Endothelial cell of umbilical vein (primary cell): Measurements from ENCODE around the gene RYR3. TPM values are rescaled to one million over a fixed set of nuclear protein-coding genes. Genes with fewer than 3 reads are reported as not detected.

Experiments used
- BruUV-seq: library from RNA; stranded (reverse); fragments of 400-500 nt; replicated peaks from 2 replicates; lab custom pipeline; 2021; lab: Mats Ljungman, UMichigan
- CTCF ChIA-PET: fragments of 300-600, 350-600 bp; sonication (Branson Sonifier 250); formaldehyde crosslinking; loops from one replicate; lab custom pipeline; 2021; ENCODE audit warnings: antibody characterized with exemption, inconsistent platforms; lab: Charles Lee
- POLR2A ChIA-PET: fragments of 300-600, 350-600 bp; sonication (Branson Sonifier 250); formaldehyde crosslinking; loops from one replicate; lab custom pipeline; 2021; ENCODE audit warnings: antibody characterized with exemption, inconsistent platforms; lab: Charles Lee
- DNase-seq: peaks from one replicate; pipeline ENCODE4 v3.0.0-alpha.2; 2011; ENCODE audit warnings: low read depth, low spot score
- FAIRE-seq: peaks from 2 replicates; lab custom pipeline; 2011; peaks lifted over from hg19 to GRCh38; lab: Jason Lieb, UNC
- H2AFZ ChIP-seq: 2 replicates; pipeline ENCODE4 v1.6.0; 2012; ENCODE audit warnings: low read depth, low read length, control low read depth, inconsistent platforms
- H3K27ac ChIP-seq: 2 replicates; pipeline ENCODE4 v1.5.1; 2011; ENCODE audit warnings: low read depth, mild to moderate bottlenecking, control low read depth, low read length, moderate library complexity; ENCODE audit not compliant: insufficient read depth
- H3K27me3 ChIP-seq, 2 experiments: 2 replicates each; pipeline versions ENCODE4 v1.6.0 to v1.6.1; 2011; ENCODE audit warnings: low read length in 2 of 2, mixed read lengths in 1 of 2; ENCODE audit not compliant: control insufficient read depth in 2 of 2, insufficient read depth in 2 of 2
- H3K36me3 ChIP-seq, 2 experiments: 2 replicates in 1 of 2; 3 replicates in 1 of 2; pipeline ENCODE4 v1.5.1; 2011; ENCODE audit warnings: low read length in 2 of 2, mild to moderate bottlenecking in 1 of 2, moderate library complexity in 1 of 2; ENCODE audit not compliant: control insufficient read depth in 2 of 2, insufficient read depth in 2 of 2; ENCODE audit errors: extremely low read depth in 1 of 2
- H3K4me1 ChIP-seq: 3 replicates; pipeline ENCODE4 v1.5.1; 2011; ENCODE audit warnings: mild to moderate bottlenecking, low read length; ENCODE audit not compliant: control insufficient read depth, insufficient read depth; ENCODE audit errors: extremely low read depth
- H3K4me2 ChIP-seq: 2 replicates; pipeline ENCODE4 v1.6.1; 2011; ENCODE audit warnings: low read length, control low read depth, mixed read lengths; ENCODE audit not compliant: insufficient read depth
- H3K4me3 ChIP-seq, 3 experiments: fragments of 200-600 bp in 1 of 3; sonication (generic), shearing (Covaris generic) in 1 of 3; replicated peaks in 1 of 3; 2 replicates each; pipeline ENCODE4 v1.5.1; 2011 to 2016; ENCODE audit warnings: control low read depth in 3 of 3, low read length in 3 of 3, mild to moderate bottlenecking in 2 of 3, inconsistent platforms in 1 of 3, low read depth in 1 of 3, moderate library complexity in 1 of 3; ENCODE audit not compliant: insufficient read depth in 1 of 3
- H3K79me2 ChIP-seq: 2 replicates; pipeline ENCODE4 v1.6.0; 2012; ENCODE audit warnings: low read length, inconsistent platforms; ENCODE audit not compliant: control insufficient read depth, insufficient read depth
- H3K9ac ChIP-seq: replicated peaks from 2 replicates; pipeline ENCODE3; 2011; ENCODE audit warnings: low read length, control low read depth; ENCODE audit not compliant: insufficient read depth; ENCODE audit errors: extremely low read depth
- H3K9me1 ChIP-seq: replicated peaks from 3 replicates; pipeline ENCODE4 v1.6.0; 2011; ENCODE audit warnings: mild to moderate bottlenecking, low read length; ENCODE audit not compliant: control insufficient read depth, insufficient read depth; ENCODE audit errors: extremely low read depth
- H3K9me3 ChIP-seq: replicated peaks from 2 replicates; pipeline ENCODE4 v1.5.1; 2012; ENCODE audit warnings: low read length, inconsistent platforms; ENCODE audit not compliant: control insufficient read depth, insufficient read depth
- H4K20me1 ChIP-seq: replicated peaks from 2 replicates; pipeline ENCODE3; 2011; ENCODE audit warnings: mild to moderate bottlenecking, low read length; ENCODE audit not compliant: control insufficient read depth, insufficient read depth; ENCODE audit errors: extremely low read depth
- CTCF ChIP-seq, 2 donors: IDR thresholded peaks; 1 replicate in 1 of 2; 2 replicates in 1 of 2; pipeline ENCODE4 v1.5.1; 2011; ENCODE audit warnings: low read length in 2 of 2, mild to moderate bottlenecking in 2 of 2, moderate library complexity in 2 of 2, control low read depth in 1 of 2, inconsistent platforms in 1 of 2, low read depth in 1 of 2; ENCODE audit not compliant: insufficient read depth in 1 of 2; ENCODE audit errors: extremely low read depth in 1 of 2
- EZH2 ChIP-seq: IDR thresholded peaks from 2 replicates; pipeline ENCODE4 v1.6.1; 2012; ENCODE audit warnings: borderline replicate concordance, low read depth, mild to moderate bottlenecking, moderate library complexity, low read length, inconsistent platforms; ENCODE audit not compliant: severe bottlenecking
- FOS ChIP-seq: IDR thresholded peaks from 2 replicates; pipeline ENCODE4 v1.6.1; 2011; ENCODE audit warnings: mild to moderate bottlenecking, low read length, moderate library complexity, borderline replicate concordance; ENCODE audit not compliant: insufficient read depth
- GATA2 ChIP-seq: IDR thresholded peaks from 2 replicates; pipeline ENCODE4 v1.7.0; 2011; ENCODE audit warnings: low read depth, mild to moderate bottlenecking, moderate library complexity, mixed read lengths, low read length; ENCODE audit not compliant: insufficient read length, insufficient read depth
- JUN ChIP-seq: IDR thresholded peaks from 2 replicates; pipeline ENCODE4 v1.6.1; 2011; ENCODE audit warnings: borderline replicate concordance, low read depth; ENCODE audit not compliant: insufficient read length, insufficient read depth
- MAX ChIP-seq: IDR thresholded peaks from 2 replicates; pipeline ENCODE4 v1.6.1; 2011; ENCODE audit not compliant: insufficient read depth, insufficient read length
- MYC ChIP-seq: IDR thresholded peaks from one replicate; pipeline ENCODE4 v1.6.1; 2011; ENCODE audit warnings: mild to moderate bottlenecking, low read depth, low read length
- POLR2A ChIP-seq: IDR thresholded peaks from 2 replicates; pipeline ENCODE4 v1.6.1; 2012; ENCODE audit warnings: low read depth, mild to moderate bottlenecking, control low read depth, low read length
- POLR2AphosphoS5 ChIP-seq: IDR thresholded peaks from 2 replicates; pipeline ENCODE4 v1.6.1; 2012; ENCODE audit warnings: low read depth, mild to moderate bottlenecking, control low read depth, low read length, moderate library complexity; ENCODE audit not compliant: insufficient read depth
- dilution Hi-C: fragments of 300-500 bp; cut with MboI; formaldehyde crosslinking; loops from one replicate; pipeline ENCODE4 v1.15.0; 2019; ENCODE audit warnings: low sequenced_read_pairs; ENCODE audit not compliant: extremely low pct_ligation_motif_present
- intact Hi-C: fragments of 100-400 bp; cut with micrococcal nuclease; formaldehyde crosslinking; loops from one replicate; pipeline ENCODE4 v1.10.0; 2022
- polyA plus RNA-seq, 4 experiments: library from polyadenylated mRNA; depleted of rRNA in 3 of 4; stranded (reverse) in 3 of 4; unstranded in 1 of 4; fragments of >200 nt; gene quantifications; 2 replicates each; pipeline versions ENCODE4 v1.2.1 to v1.2.3, GENCODE V29; 2011 to 2012; ENCODE audit warnings: missing spikeins in 1 of 4
- total RNA-seq: library from RNA; stranded (reverse); gene quantifications from 2 replicates; pipeline ENCODE4 v1.2.3, GENCODE V29; 2021

Gene RYR3
- total and polyA plus RNA-seq, 2 donors (not counting 3 experiments of a cell fraction or from before 2014, with no cell fraction given) = not detected

- H3K27me3 ChIP-seq = peaks cover 2 to 6% of the 10 kb centered on the region in 2 experiments
- no peak overlapping the region for H3K4me2 ChIP-seq
- ChIA-PET POLR2A (no interaction called here), CTCF (interaction anchor here (1.0 to 1.5 kb wide), 2 partner anchors 17 to 93 kb away, joined by 3 read pairs; no protein-coding TSS in a partner anchor)
- H4K20me1 ChIP-seq = no peaks in the 10 kb centered on the region
- dilution Hi-C loops = no loop called here
- TF ChIP-seq JUN (no peak), CTCF (IDR thresholded peaks at IDR 0.05; ENCODE audit: extremely low read depth in 1 of 2, insufficient read depth in 1 of 2, low read depth in 1 of 2, low read length in 2 of 2) (no peak), FOS (no peak), MYC (no peak), GATA2 (no peak), POLR2A (no peak), EZH2 (no peak), MAX (no peak), POLR2AphosphoS5 (no peak)
- no peak overlapping the region for H3K4me3 ChIP-seq
- FAIRE-seq (no peak), DNase-seq (no peak)
- no peaks in the 10 kb centered on the region for H3K79me2 ChIP-seq
- no peak overlapping the region for H2AFZ ChIP-seq
- intact Hi-C loops = no loop called here
- no peaks in the 10 kb centered on the region for H3K4me1 ChIP-seq
- H3K9me3 ChIP-seq = no peaks in the 10 kb centered on the region
- BruUV-seq = no TSS peak
- no peaks in the 10 kb centered on the region for H3K36me3 ChIP-seq
- H3K9me1 ChIP-seq = no peaks in the 10 kb centered on the region
- H3K9ac ChIP-seq = no peak overlapping the region
- no peak overlapping the region for H3K27ac ChIP-seq
Measured at GRCh38 chr15:33794453-33794852, 483.7 kb downstream of the RYR3 start.
